Peyer's patch (tissue), 4 donors: ENCODE data around the gene GTPBP1.

ENCODE experiments used
- CTCF ChIP-seq, 6 experiments: fragments of 450-650 bp in 4 of 6; fragments of 200-600 bp in 2 of 6; sonication (generic) in 1 of 6; IDR thresholded peaks; one replicate each; pipeline ENCODE4 v1.5.1; 2017 to 2019; ENCODE audit warnings: antibody characterized with exemption in 6 of 6, mild to moderate bottlenecking in 3 of 6, moderate library complexity in 1 of 6
- POLR2A ChIP-seq, 2 donors: fragments of 450-650 bp; IDR thresholded peaks; one replicate each; pipeline ENCODE4 v1.5.1; 2017; ENCODE audit warnings: antibody characterized with exemption in 2 of 2, mild to moderate bottlenecking in 2 of 2, moderate library complexity in 2 of 2

- no peak for TF ChIP-seq POLR2A (IDR thresholded peaks at IDR 0.05)
- TF ChIP-seq CTCF (IDR thresholded peaks at IDR 0.05) = no peak
Observed at GRCh38 chr22:38689651-38690050, 16.1 kb upstream of the GTPBP1 start.
